WI38 (cell line): ENCODE measurements around the gene APOL3.
"Not testable (repeated sequence)": the region's sequence is repeated elsewhere in the genome, so short reads cannot be mapped to it uniquely, and the experiment has no call there.

Experiments used
- H3K4me3 ChIP-seq: 2 replicates; pipeline ENCODE4 v1.5.1; 2011; ENCODE audit warnings: low read depth, mild to moderate bottlenecking, control low read depth, low read length
- CTCF ChIP-seq: IDR thresholded peaks from 2 replicates; pipeline ENCODE4 v1.5.1; 2012; ENCODE audit warnings: low read depth, mild to moderate bottlenecking, control low read depth, low read length

APOL3 gene

GRCh38 chr22:36160499-36160942 lies at the start of gene APOL3:
TSS of gene APOL3 (minus strand) at chr22:36160755. CDS start at chr22:36149055, 11,700 bp downstream.
- H3K4me3 ChIP-seq, result peak within 1 kb of the TSS; percentile 22
- no peak for TF ChIP-seq CTCF

- no peak for TF ChIP-seq CTCF
Observed at GRCh38 chr22:36210224-36210623, 49.7 kb upstream of the APOL3 start.

GRCh38 chr22:36209488-36209908 lies 48.9 kb upstream of the APOL3 start:
- not testable (repeated sequence) for H3K4me3 ChIP-seq

More at GRCh38 chr22:36210224-36210623, 49.7 kb upstream of the APOL3 start:
- no peak overlapping the region for H3K4me3 ChIP-seq

- TF ChIP-seq CTCF, result no peak
Observed at GRCh38 chr22:36208914-36209313, 48.4 kb upstream of the APOL3 start.

GRCh38 chr22:36208162-36208765 lies 47.7 kb upstream of the APOL3 start:
- TF ChIP-seq CTCF, result no peak
- H3K4me3 ChIP-seq, result no peak overlapping the region

More at GRCh38 chr22:36208914-36209313, 48.4 kb upstream of the APOL3 start:
- no peak overlapping the region for H3K4me3 ChIP-seq

- no peak overlapping the region for H3K4me3 ChIP-seq
- no peak for TF ChIP-seq CTCF
Observed at GRCh38 chr22:36206255-36206654, 45.7 kb upstream of the APOL3 start.

GRCh38 chr22:36205573-36205972 lies 45.0 kb upstream of the APOL3 start:
- H3K4me3 ChIP-seq, result not testable (repeated sequence)

GRCh38 chr22:36204632-36205015 lies 44.1 kb upstream of the APOL3 start:
- no peak overlapping the region for H3K4me3 ChIP-seq
- TF ChIP-seq CTCF, result no peak
